GM21717 (cell line): ENCODE results near the gene FBXL7.

ENCODE experiments used
- ATAC-seq: cut with Tn5 transposase; IDR thresholded peaks from one replicate; pipeline ENCODE4 v1.9.1; 2021; ENCODE audit warnings: mild to moderate bottlenecking, moderate library complexity; ENCODE audit not compliant: unreplicated experiment

FBXL7 gene

GRCh38 chr5:15501091-15501791, 1.3 kb downstream of the FBXL7 start:
- no peak for ATAC-seq

GRCh38 chr5:15502208-15502607, 2.2 kb downstream of the FBXL7 start:
- ATAC-seq: no peak

GRCh38 chr5:15506146-15506545, 6.2 kb downstream of the FBXL7 start:
- ATAC-seq: no peak

- no peak for ATAC-seq
Observed at GRCh38 chr5:15506897-15507296, 6.9 kb downstream of the FBXL7 start.

GRCh38 chr5:15510092-15510491, 10.1 kb downstream of the FBXL7 start:
- ATAC-seq: no peak

GRCh38 chr5:15510831-15511230, 10.9 kb downstream of the FBXL7 start:
- no peak for ATAC-seq

GRCh38 chr5:15513431-15513830, 13.5 kb downstream of the FBXL7 start:
- no peak for ATAC-seq

- ATAC-seq: no peak
Observed at GRCh38 chr5:15513911-15514310, 13.9 kb downstream of the FBXL7 start.

- ATAC-seq: no peak
Observed at GRCh38 chr5:15515229-15515628, 15.2 kb downstream of the FBXL7 start.

GRCh38 chr5:15516486-15516885, 16.5 kb downstream of the FBXL7 start:
- ATAC-seq: no peak

GRCh38 chr5:15518786-15519185, 18.8 kb downstream of the FBXL7 start:
- no peak for ATAC-seq

GRCh38 chr5:15520856-15521255, 20.9 kb downstream of the FBXL7 start:
- ATAC-seq: no peak

- ATAC-seq: no peak
Observed at GRCh38 chr5:15521381-15522186, 21.6 kb downstream of the FBXL7 start.

- no peak for ATAC-seq
Observed at GRCh38 chr5:15522187-15522520, 22.2 kb downstream of the FBXL7 start.

- no peak for ATAC-seq
Observed at GRCh38 chr5:15524712-15525111, 24.7 kb downstream of the FBXL7 start.

GRCh38 chr5:15525703-15526275, 25.8 kb downstream of the FBXL7 start:
- no peak for ATAC-seq

- ATAC-seq: no peak
Observed at GRCh38 chr5:15526413-15526812, 26.4 kb downstream of the FBXL7 start.

- no peak for ATAC-seq
Observed at GRCh38 chr5:15528476-15528875, 28.5 kb downstream of the FBXL7 start.

- ATAC-seq: no peak
Observed at GRCh38 chr5:15529013-15529412, 29.0 kb downstream of the FBXL7 start.

GRCh38 chr5:15529821-15530220, 29.8 kb downstream of the FBXL7 start:
- no peak for ATAC-seq

- ATAC-seq: no peak
Observed at GRCh38 chr5:15533129-15533893, 33.3 kb downstream of the FBXL7 start.
